HG02798 (cell line): ENCODE data around the gene RIIAD1.
"Not testable (repeated sequence)": the region's sequence is repeated elsewhere in the genome, so short reads cannot be mapped to it uniquely, and the experiment has no call there.

Experiments
- ATAC-seq: cut with Tn5 transposase; IDR thresholded peaks from one replicate; pipeline ENCODE4 v1.9.1; 2021; ENCODE audit warnings: mild to moderate bottlenecking; ENCODE audit not compliant: unreplicated experiment, poor library complexity

The RIIAD1 gene

GRCh38 chr1:151729966-151730291 is 8.6 kb downstream of the RIIAD1 start:
- no peak for ATAC-seq

GRCh38 chr1:151733126-151733525 is 11.8 kb downstream of the RIIAD1 start:
- ATAC-seq, result no peak

- not testable (repeated sequence) for ATAC-seq
These were observed 12.7 kb downstream of the RIIAD1 start for GRCh38 chr1:151733995-151734394.

GRCh38 chr1:151737026-151737425 is 15.7 kb downstream of the RIIAD1 start:
- no peak for ATAC-seq

- no peak for ATAC-seq
These were observed 16.2 kb downstream of the RIIAD1 start for GRCh38 chr1:151737479-151737878.

GRCh38 chr1:151739590-151740355 is 18.5 kb downstream of the RIIAD1 start:
- no peak for ATAC-seq

GRCh38 chr1:151741516-151741915 is 20.2 kb downstream of the RIIAD1 start:
- ATAC-seq, result no peak

GRCh38 chr1:151756291-151756690 is 35.0 kb downstream of the RIIAD1 start:
- no peak for ATAC-seq

GRCh38 chr1:151759241-151759640 is 37.9 kb downstream of the RIIAD1 start:
- ATAC-seq, result no peak

- no peak for ATAC-seq
These were observed 39.5 kb downstream of the RIIAD1 start for GRCh38 chr1:151760597-151761385.

- peak; percentile 94 for ATAC-seq
These were observed 41.9 kb downstream of the RIIAD1 start, which contains the start of gene MRPL9 for GRCh38 chr1:151762941-151763921. TSS of gene MRPL9 (minus strand) at chr1:151763496. CDS start at chr1:151763479, 17 bp downstream.

- no peak for ATAC-seq
These were observed 42.7 kb downstream of the RIIAD1 start for GRCh38 chr1:151763990-151764389.

GRCh38 chr1:151768351-151769066 is 47.2 kb downstream of the RIIAD1 start:
- ATAC-seq, result not testable (repeated sequence)

- ATAC-seq, result not testable (repeated sequence)
These were observed 47.9 kb downstream of the RIIAD1 start for GRCh38 chr1:151769270-151769669.

GRCh38 chr1:151773702-151774101 is 52.4 kb downstream of the RIIAD1 start:
- no peak for ATAC-seq

GRCh38 chr1:151774256-151774922 is 53.1 kb downstream of the RIIAD1 start:
- no peak for ATAC-seq

- ATAC-seq, result no peak
These were observed 54.8 kb downstream of the RIIAD1 start for GRCh38 chr1:151775894-151776664.

GRCh38 chr1:151776665-151777062 is 55.3 kb downstream of the RIIAD1 start:
- ATAC-seq, result no peak
